Stimulated activated CD4-positive, alpha-beta T cell treated with anti-CD3 and anti-CD28 coated beads, Interleukin-1b, Interleukin-23, amount 100 ng/mL, for 24 hours (primary cell): Measurements from ENCODE around the gene PITRM1.

Experiments used
- DNase-seq, 4 experiments: peaks; one replicate each; pipeline ENCODE4 v3.0.0-alpha.2; 2020; ENCODE audit warnings: low read depth in 4 of 4, low spot score in 1 of 4

Gene PITRM1

DNA sequence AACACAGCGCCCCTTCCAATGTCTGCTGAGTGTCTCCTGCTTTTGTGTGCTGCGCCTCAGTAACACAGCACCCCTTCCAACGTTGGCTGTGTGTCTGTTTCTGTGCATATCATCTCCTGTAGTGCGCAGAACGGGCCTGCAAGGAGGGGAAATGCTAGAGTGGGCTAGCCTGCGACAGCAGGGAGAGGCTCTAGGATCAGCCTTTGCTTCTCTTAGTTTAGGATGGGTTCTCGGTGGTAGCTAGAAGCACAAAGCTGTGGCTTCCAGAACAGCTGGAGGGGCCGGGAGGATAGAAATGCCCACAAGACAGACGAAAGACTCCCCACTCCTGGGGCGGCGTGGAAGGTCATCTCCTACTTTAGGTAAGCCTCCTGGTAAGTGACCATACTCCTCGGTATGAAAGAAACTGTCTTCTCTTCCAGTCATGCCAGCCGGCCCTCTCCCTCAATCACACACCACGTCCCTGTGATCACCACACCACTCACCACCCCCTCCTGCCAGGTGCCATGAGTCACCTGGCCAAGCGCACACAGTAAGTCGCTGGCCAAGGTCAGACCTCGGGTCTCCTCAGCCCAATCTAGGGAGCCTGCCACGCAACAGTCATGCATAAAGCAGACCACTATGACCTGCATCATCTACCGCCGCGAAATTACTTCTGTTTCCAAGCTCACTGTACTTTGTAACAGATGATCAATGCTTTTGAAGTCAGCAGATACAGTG lies 4.8 kb downstream of the PITRM1 start:
- DNase-seq, result no peak

DNA sequence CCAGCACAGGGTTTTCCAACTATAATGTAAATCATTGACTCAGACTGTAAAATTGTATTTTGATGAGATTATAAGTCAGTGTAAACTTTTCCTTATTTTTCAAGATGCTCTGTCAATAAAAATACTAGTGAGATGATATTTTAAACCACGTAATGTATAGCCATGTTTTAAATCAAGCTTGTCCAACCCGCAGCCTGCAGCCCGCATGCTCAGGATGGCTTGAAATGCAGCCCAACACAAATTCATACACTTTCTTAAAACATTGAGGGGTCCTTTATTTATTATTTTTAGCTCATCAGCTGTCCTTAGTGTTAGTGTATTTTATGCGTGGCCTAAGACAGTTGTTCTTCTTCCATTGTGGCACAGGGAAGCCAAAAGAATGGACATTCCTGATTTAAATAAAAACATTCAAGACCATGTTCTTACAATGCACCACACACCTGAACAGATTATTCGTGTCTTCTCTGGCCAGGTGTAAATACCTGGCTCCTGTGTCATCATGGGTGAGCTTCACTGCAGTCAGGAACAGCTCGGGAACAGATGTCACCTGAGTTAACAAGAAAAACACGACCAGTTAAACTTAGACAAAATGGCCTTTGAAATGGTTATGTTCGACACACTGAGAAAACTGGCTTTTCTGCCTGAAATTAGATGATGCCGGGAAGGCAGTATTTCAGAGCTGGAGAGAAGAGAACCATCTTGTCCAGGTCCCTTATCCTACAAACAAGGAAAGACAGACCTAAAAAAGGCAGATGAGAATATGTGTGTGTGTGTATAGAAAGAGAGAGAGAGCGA lies 5.9 kb downstream of the PITRM1 start:
- no peak for DNase-seq

DNA sequence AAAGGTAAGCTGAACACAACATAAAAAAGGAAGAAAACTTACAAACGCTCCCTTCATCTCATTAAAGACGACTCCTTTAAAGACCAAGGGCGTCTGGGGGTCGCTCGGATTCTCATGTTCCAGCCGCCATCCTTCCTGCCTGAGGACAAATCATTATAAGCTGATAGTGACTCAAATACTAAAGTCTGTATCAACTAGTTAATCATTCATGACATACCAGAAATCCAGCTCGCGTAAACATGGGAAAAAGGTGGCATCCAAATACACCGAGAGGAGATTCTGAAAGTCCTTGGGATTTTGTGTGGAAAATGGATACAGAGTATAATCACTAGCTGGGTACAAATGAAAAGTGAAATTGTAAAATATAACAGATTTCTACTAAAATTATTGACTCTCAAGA lies 7.4 kb downstream of the PITRM1 start:
- DNase-seq, result no peak

DNA sequence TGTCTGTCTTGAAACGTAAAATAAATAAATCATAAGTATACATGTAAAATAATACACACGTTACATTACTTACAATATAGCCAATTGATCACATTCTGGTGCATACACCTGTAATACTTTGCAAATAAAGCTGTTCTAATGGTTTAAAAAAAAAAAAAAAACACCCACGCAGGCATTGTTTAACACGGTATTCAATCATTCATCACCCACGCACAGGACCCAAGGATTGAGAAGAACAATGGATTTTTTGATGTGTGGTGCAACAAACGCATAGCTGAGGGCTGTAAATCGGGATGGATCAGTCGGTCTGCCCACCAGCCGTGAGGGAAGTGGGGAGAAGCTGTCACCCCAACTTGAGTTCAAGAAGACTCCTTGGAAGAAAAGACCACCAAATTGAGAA lies 8.7 kb downstream of the PITRM1 start:
- no peak for DNase-seq

DNA sequence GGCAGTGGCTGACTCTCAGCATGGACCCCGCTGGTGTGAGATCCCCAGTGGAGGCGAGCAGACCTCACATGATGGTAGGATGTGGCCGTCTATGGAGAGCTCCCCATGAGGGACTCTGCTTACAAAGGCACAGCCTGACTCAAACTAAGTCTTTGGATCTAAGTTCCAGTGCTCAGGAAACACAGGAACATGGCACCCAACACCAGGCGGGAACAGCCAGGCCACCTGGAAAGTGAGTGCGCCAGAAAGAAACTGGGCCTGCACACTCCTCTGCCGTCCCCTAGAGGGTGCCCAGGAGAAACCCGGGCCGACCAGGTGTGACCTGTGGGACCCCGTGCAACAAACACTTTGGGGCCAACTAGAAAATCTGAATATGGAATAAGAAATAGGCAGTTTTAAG lies 10.0 kb downstream of the PITRM1 start:
- no peak for DNase-seq

DNA sequence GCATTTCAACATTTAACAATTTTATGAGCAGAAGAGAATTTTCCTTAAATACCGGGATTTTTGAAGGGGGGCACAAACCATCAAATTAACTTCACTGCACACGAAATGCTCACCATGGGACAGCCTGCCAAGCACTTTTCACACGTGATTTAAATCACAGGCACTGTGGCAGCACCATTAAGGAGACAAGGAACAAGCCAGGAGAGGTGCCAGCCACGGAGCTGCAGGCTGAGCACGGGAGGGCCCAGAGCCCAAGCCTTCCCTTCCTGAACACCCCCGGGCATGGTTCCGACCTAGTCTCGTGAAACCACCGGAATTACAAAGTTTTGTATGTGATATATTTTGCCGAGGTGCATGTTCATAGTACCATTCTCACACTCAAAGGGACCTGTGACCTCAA lies 13.4 kb downstream of the PITRM1 start:
- no peak for DNase-seq

DNA sequence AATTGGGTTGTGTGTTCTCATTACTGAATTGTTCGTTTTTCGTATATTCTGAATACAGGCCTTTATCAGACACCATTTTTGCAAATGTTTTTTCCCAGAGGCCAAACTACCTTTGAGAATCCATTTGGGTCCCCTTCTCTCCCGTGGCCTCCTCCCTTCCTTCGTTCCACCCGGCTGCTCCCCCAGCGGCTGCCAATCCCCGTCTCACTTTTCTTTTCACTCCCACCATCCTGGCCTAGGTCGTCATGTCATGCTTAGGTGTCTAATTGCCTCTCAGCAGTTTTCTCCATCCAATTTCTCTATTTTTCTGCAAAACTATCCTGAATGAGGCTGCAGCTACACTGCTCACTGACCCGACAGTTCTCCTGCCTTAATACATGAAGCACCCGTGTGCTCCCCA lies 17.9 kb downstream of the PITRM1 start:
- no peak for DNase-seq

DNA sequence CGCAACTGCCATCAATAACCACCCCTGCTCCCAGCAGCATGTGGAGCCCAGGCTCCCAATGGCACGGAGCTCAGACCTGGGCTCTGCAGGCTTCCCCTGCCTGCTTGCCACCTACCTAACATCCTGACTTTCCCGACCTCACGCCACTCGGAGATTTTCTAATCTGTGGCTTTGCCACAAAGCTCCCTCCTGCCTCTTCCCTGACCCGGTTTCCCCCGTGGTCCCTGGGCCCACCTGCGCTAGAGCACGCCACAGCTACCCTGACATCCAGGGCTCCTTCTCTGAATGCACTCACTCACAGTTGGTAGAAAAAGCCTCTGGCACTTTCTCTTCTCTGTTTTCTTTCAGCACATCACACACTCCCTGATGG lies 20.0 kb downstream of the PITRM1 start:
- no peak for DNase-seq

DNA sequence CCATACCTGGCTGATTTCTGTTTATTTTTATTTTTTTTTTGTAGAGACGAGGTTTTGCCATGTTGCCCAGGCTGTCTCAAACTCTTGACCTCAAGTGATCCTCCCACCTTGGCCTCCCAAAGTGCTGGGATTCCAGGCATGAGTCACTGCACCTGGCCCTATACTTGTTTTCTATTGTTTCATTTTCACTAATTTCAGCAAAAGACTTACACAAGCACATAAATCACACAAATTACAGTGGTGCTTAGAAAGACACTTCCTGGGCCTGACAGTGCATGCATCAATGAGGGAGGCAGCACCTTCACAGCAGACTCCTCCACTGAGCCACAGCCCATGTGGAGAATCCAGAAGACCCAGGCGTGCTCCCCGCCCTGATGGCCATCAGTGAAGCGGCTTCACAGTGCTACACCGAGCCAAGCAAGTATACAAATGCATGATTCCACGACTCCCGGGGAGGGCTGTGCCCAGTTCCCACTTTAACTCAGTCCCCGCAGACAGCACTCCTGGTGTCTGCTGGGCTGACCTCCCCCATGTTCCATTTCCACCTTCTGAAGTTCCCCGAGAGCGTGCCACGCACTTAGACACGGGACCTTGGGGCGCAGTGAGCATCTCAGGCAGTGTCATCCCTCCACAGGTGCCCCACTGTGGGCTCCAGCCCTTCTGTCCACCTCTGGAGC lies 20.6 kb downstream of the PITRM1 start:
- DNase-seq, result no peak

DNA sequence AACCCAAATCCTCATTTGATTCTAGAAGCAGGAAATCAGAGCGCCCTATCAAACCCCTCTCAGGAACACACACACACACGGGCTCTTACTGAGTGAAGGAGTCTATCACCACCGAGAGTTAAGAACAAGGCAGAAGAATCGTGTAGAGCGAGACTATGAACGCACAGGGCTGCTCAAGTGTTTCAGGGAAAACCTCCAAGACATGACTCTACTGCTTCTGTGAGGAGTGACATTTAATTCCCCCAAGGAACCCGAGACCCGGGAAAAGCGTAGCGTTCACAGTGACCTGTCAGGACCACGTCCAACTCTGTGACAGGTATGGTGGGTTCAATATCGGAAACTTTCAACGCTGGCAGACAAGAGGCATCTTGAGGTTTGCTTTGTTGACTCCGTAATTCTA lies 21.6 kb downstream of the PITRM1 start:
- DNase-seq, result no peak

DNA sequence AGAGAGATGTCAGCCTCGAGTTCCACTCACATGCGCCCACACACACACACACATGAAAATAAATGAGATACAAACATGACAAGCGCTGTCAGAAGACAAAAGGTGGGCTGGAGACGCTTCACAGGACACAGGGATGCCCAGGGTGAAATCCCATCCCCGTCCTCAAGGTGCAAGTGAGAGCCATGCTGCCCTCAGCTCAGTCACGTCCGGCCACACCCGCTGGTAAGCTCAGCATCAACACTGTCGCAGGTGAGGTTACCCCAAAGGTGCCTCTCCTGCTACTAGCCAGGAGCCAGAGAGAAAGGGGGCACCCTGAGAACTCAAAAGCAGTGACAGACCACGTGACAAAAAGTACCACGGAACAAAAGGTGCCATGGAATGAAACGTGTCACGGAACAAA lies 22.2 kb downstream of the PITRM1 start:
- DNase-seq, result no peak

DNA sequence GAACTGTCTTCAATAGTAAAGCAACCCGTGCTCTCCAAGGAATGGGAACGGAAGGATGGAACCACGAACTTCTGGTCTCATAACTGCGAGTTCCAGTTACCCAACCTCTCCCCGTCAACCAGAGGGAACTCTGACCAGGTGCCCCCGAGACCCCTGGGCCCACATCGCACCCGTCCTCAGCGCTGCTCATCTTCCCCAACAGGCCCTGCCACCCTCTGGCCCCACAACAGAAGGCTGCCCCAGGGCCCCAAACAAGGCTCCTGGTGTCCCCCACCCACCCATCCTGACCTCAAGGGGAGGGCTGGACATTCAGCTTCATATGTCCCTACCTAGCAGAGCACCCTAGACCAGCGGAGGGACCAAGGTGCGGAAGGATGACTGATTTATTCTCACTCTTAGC lies 22.7 kb downstream of the PITRM1 start:
- DNase-seq, result no peak

DNA sequence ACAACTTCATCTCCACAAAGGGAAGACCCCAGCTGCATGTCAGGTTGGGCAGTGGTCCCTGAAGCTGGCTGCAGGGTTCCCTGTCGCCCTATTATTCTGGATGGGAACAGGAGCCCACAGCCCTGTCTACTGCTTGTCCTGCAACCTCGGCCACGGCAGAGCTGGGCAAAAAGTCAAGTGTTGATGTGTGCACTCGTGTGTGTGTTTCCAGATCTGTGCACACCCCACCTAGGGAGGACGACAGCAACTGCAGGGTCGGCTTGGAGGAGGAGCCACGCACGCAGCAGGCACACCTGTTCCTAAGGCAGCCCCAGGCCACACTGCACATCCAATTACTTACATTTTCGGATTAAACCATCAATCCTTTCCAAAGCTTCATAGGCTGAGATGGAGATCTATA lies 23.6 kb downstream of the PITRM1 start:
- no peak for DNase-seq

DNA sequence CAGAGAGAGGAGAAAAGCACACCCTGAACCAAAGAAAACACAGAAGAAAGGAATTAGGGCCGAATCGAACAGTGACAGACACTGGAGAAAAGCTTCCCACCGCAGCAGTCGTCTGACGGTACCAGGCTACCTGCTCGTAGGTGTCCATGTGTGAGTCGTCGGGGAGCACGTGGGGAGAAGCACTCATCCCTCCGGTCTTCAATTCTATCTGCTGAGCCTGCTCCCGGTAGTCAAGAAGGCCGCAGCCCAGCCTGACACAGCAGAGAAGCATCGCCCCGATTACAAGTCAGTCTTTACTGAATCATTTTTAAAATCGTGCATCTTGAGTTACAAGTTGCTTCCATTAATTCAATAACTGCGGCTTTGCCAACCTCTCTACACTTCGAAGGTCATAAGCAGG lies 24.5 kb downstream of the PITRM1 start:
- DNase-seq, result no peak

DNA sequence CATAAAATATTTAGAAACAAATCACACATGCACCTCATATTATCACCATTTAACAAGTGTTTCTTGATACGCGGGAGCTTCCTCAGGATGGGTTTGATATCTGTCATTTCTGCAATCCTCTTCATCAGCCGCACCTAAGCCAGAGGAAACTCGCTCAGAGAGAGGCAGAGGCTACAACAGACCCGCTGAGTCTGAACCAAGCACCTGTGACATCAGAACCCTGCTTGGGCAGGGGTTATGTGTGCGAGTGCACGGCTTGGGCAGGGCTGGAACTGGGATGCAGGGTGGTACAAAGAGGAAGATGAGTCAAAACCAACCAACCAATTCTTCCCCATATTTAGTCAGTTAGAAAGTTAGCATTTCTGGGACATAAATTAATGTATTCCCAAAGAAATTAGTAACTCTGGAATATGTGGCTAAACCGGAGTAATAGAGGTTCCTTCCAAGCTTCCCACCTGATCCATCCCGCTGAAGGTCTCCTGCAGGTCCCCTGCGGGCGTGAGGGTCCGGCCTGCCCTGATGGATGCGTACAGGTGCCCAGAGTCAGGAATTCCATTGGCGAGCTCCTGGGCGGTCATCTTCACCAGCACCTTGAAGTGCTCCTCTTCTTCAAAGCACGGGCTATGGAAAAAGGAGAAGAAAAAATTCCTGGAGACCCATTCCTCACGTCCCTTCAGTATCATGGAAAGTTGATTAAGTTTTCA lies 25.3 kb downstream of the PITRM1 start:
- DNase-seq, result no peak

DNA sequence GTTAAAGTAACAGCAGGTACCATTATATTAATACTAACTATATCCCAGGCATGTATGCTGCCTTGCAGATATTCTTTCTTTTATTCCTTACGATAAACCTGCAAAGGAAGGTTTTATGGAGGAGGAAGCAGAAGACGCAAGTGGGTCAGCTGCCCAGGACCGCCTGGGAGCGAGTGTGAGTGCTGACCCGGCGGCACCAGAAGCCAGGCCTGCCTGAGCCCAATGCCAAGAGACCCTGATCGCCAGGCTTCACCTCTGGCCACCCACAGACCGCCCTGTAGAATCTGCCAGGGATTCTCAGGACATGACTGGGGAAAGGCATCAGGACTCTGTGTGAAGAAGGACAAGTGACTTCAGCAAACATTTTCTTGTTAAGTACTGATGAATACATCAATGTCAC lies 26.3 kb downstream of the PITRM1 start:
- DNase-seq, result no peak

DNA sequence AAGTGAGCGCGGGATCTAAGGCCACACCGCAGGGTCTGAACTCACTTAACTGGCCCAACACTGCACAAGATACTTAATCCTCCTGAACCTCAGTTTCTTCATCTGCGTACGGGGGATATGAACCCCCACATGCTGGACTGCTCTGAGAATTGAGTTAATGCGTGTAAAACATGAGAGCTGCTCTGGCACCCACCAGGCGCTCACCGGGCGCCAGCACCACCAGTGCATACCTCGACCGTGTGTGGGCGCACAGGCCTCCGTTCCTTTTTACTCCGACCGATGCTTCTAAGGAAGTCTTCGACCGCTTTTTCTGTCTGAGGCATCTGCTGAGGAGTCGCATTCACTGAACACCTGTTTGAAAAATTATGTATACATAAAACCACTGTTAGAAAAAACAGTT lies 27.2 kb downstream of the PITRM1 start:
- DNase-seq, result no peak

DNA sequence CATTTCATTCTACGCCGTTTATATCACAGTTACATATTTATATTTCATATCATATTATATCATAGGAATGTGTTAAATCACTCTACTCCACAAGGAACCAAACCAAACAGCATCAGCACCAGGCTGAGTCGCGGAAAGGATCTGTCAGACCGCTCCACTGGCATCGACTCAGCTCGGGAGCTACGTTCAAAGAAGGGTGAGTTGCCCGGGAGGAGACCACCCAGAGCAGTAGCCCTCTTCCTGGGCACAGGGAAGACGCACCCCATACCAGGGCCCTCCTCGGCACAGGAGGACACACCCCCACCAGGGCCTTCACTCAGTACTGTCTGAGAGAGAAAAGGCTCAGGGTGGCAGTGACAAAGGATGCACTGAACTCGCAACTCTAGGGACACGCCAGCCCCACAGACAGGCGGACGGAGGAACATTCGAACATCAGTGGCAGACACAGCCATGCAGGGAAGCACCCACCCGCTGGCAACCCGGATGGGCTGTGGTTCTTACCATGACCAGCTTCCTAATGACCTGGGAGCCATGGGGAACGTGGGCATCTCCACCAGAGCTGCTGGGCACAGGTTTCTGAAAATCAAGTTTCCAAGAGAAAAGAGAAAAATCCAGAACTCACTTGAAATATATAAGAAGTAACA lies 28.7 kb downstream of the PITRM1 start:
- no peak for DNase-seq

DNA sequence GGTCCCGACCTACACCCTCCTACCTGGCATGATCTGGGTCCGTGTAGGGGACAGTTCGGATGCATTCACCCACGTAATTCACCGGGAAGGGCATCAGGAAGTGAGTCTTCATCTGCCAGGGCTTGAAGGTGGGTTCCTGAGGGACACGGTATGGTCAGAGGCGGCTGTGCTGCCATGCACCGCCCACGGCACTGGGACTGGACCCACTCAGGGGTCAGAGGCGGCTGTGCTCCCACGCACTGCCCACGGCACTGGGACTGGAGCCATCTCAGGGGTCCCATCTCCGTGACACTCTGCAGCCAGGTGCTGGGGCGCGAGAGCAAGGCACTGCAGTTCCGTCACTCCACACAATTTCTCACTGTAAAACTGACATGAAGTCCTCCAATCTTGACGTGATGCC lies 29.2 kb downstream of the PITRM1 start:
- DNase-seq, result no peak

DNA sequence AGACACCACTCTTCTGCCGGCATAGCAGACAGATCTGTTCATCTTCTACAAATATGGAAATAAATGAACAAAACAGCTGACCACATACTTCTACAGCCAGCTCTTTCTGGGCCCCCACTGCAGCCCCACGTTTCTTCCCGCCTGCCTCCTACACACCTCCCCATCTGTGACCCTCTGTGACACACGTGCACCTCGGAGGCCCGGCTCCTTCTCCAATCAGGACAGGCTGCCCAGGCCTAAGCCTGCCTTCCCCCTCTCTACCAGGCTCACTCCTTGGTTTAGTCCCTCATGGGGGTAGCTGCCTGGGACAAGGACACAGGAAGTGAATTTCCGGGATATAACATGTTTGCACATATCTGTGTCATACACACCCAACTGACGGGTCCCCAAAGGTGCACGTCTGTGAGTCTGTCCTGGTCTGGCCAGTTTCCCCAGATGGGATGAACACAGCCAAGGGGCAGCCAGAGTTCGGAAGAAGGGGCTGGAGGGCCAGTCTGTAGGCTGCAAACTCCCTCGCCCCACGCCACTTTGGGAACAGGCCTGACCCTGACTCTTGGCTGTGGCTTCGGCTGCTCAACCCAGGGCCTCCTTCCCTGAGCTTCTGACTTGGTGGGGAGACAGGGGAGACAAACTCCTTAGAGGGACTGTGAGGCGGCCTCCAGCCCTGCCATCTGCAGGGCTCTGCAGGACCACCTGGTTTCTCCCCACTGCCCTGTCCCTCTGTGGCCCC lies 30.3 kb downstream of the PITRM1 start:
- no peak for DNase-seq
